GM12878 (cell line): ENCODE data around the gene KRT81. TPM values are rescaled to one million over a fixed set of nuclear protein-coding genes. Genes with fewer than 3 reads are reported as not detected.

Experiments
- ATAC-seq: fragments of 200-7000 bp; cut with Tn5 transposase; 3 replicates; pipeline ENCODE4 v1.9.1; 2020; ENCODE audit warnings: mild to moderate bottlenecking, moderate library complexity
- BruUV-seq: library from RNA; stranded (reverse); fragments of 400-500 nt; replicated peaks from 2 replicates; lab custom pipeline; 2021; lab: Mats Ljungman, UMichigan
- CTCF ChIA-PET: fragments of 300-600 bp; sonication (Branson Sonifier 250); formaldehyde crosslinking; extraction: SDS; loops from one replicate; lab custom pipeline; 2021; ENCODE audit warnings: inconsistent platforms; lab: Yijun Ruan, JAX
- POLR2A ChIA-PET: fragments of 350-600 bp; formaldehyde crosslinking; extraction: SDS; loops from one replicate; lab custom pipeline; 2021; ENCODE audit warnings: inconsistent platforms; lab: Charles Lee
- RAD21 ChIA-PET: fragments of 300-600 bp; sonication (Branson Sonifier 250); formaldehyde crosslinking; loops from one replicate; lab custom pipeline; 2023; ENCODE audit warnings: antibody characterized with exemption; ENCODE audit not compliant: unreplicated experiment; lab: Charles Lee
- SMC1A ChIA-PET: fragments of 300-600 bp; sonication (Branson Sonifier 250); formaldehyde crosslinking; loops from one replicate; lab custom pipeline; 2023; ENCODE audit not compliant: unreplicated experiment, uncharacterized antibody; lab: Charles Lee
- DNase-seq: peaks from one replicate; pipeline ENCODE4 v3.0.0-alpha.2; 2011; ENCODE audit warnings: low read depth, low spot score
- FAIRE-seq: peaks from 3 replicates; lab custom pipeline; 2011; peaks lifted over from hg19 to GRCh38; lab: Jason Lieb, UNC
- H2AFZ ChIP-seq: 2 replicates; pipeline ENCODE4 v1.6.0; 2011; ENCODE audit warnings: low read depth, low read length, control low read depth; ENCODE audit not compliant: control insufficient read depth
- H3K27ac ChIP-seq: 2 replicates; pipeline ENCODE4 v1.5.1; 2011; ENCODE audit warnings: control low read depth; ENCODE audit not compliant: control insufficient read depth, insufficient read depth
- H3K27me3 ChIP-seq, 2 experiments: replicated peaks in 1 of 2; 2 replicates each; pipeline versions ENCODE4 v1.6.0 to v1.6.1; 2011; ENCODE audit warnings: low read length in 1 of 2; ENCODE audit not compliant: control insufficient read depth in 2 of 2, insufficient read depth in 2 of 2
- H3K36me3 ChIP-seq, 2 experiments: 2 replicates each; pipeline ENCODE4 v1.5.1; 2011; ENCODE audit warnings: low read length in 1 of 2; ENCODE audit not compliant: control insufficient read depth in 2 of 2, insufficient read depth in 2 of 2
- H3K4me1 ChIP-seq: 2 replicates; pipeline ENCODE4 v1.6.1; 2011; ENCODE audit warnings: mild to moderate bottlenecking, low read length, moderate library complexity, mixed read lengths; ENCODE audit not compliant: control insufficient read depth, insufficient read depth
- H3K4me2 ChIP-seq: 2 replicates; pipeline ENCODE4 v1.6.0; 2011; ENCODE audit warnings: control low read depth; ENCODE audit not compliant: control insufficient read depth, insufficient read depth
- H3K4me3 ChIP-seq: fragments of 200-600 bp; sonication (generic); 2 replicates; pipeline ENCODE4 v1.5.1; 2016
- H3K79me2 ChIP-seq: 2 replicates; pipeline ENCODE4 v1.6.0; 2011; ENCODE audit warnings: low read length; ENCODE audit not compliant: control insufficient read depth, insufficient read depth
- H3K9ac ChIP-seq: 2 replicates; pipeline ENCODE4 v1.8.0; 2011; ENCODE audit warnings: low read length, control low read depth, mixed read lengths; ENCODE audit not compliant: control insufficient read depth, insufficient read depth
- H3K9me3 ChIP-seq: replicated peaks from 3 replicates; pipeline ENCODE4 v1.5.1; 2011; ENCODE audit warnings: mild to moderate bottlenecking, low read length; ENCODE audit not compliant: control insufficient read depth, insufficient read depth
- H4K20me1 ChIP-seq: 2 replicates; pipeline ENCODE4 v1.6.0; 2011; ENCODE audit not compliant: control insufficient read depth, insufficient read depth
- BCL11A ChIP-seq: IDR thresholded peaks from 2 replicates; pipeline ENCODE4 v1.6.1; 2011; ENCODE audit warnings: low read depth, low read length
- CREM ChIP-seq: IDR thresholded peaks from 2 replicates; pipeline ENCODE4 v1.6.1; 2014; ENCODE audit warnings: antibody characterized with exemption, low read depth
- FOXK2 ChIP-seq: fragments of 450-650 bp; IDR thresholded peaks from 2 replicates; pipeline ENCODE4 v1.6.1; 2017; ENCODE audit warnings: mild to moderate bottlenecking, moderate library complexity
- FOXM1 ChIP-seq: IDR thresholded peaks from 2 replicates; pipeline ENCODE4 v1.6.1; 2012; ENCODE audit warnings: low read depth, mild to moderate bottlenecking, inconsistent platforms, low read length, moderate library complexity
- SIX5 ChIP-seq: IDR thresholded peaks from 2 replicates; pipeline ENCODE4 v1.6.1; 2011; ENCODE audit warnings: mild to moderate bottlenecking, low read depth, low read length, moderate library complexity; ENCODE audit not compliant: severe bottlenecking
- TAF1 ChIP-seq: IDR thresholded peaks from 2 replicates; pipeline ENCODE4 v1.6.1; 2011; ENCODE audit warnings: mild to moderate bottlenecking, low read depth, low read length, borderline replicate concordance
- USF1 ChIP-seq: IDR thresholded peaks from 2 replicates; pipeline ENCODE4 v1.6.1; 2011; ENCODE audit warnings: borderline replicate concordance, low read depth, mild to moderate bottlenecking, moderate library complexity, mixed read lengths, low read length; ENCODE audit not compliant: insufficient read depth; ENCODE audit errors: extremely low read length
- YY1 ChIP-seq: IDR thresholded peaks from 2 replicates; pipeline ENCODE4 v1.6.1; 2011; ENCODE audit warnings: low read depth, mild to moderate bottlenecking, low read length
- ZSCAN29 ChIP-seq: fragments of 450-650 bp; IDR thresholded peaks from 2 replicates; pipeline ENCODE4 v1.6.1; 2017; ENCODE audit warnings: mild to moderate bottlenecking, moderate library complexity
- WGBS: methylation state at CpG from one replicate; pipeline ENCODE4 v1.1.6; 2016; ENCODE audit warnings: low lambda C conversion rate; ENCODE audit not compliant: insufficient replicate concordance, insufficient coverage; ENCODE audit errors: missing lambda C conversion rate; 5-methylcytosine and 5-hydroxymethylcytosine counted together
- in situ Hi-C: fragments of 300-500 bp; cut with MboI; formaldehyde crosslinking; loops from 9 replicates; pipeline ENCODE4 v1.14.3; 2018; ENCODE audit warnings: mixed read lengths
- intact Hi-C: fragments of 100-400 bp; cut with micrococcal nuclease; formaldehyde crosslinking; loops from one replicate; pipeline ENCODE4 v1.14.2; 2022; ENCODE audit not compliant: unreplicated experiment
- polyA plus RNA-seq, 11 experiments: library from polyadenylated mRNA; depleted of rRNA in 4 of 11; unstranded in 6 of 11; stranded (reverse) in 5 of 11; fragments of >200 nt; fragmentation: Nextera tagmentation in 4 of 11; fragmentation: Illumina TruSeq in 1 of 11; extraction: Ambion mirVana in 4 of 11; extraction: Trizol in 1 of 11; gene quantifications; 1 replicate in 1 of 11; 2 replicates in 10 of 11; pipeline versions ENCODE4 v1.2.1 to v1.2.3, GENCODE V29; 2011 to 2016; ENCODE audit warnings: inconsistent platforms in 2 of 11, missing spikeins in 2 of 11, low read depth in 1 of 11
- total RNA-seq, 4 experiments: library from RNA; depleted of rRNA in 3 of 4; stranded (reverse); fragments of >200 nt in 3 of 4; fragmentation: Illumina TruSeq in 1 of 4; extraction: Trizol in 1 of 4; gene quantifications; 2 replicates each; pipeline versions ENCODE4 v1.2.1 to v1.2.3, GENCODE V29; 2013 to 2021
- TF ChIP-seq, protein P1 (sequence below): fragments of 450-650 bp; IDR thresholded peaks from 2 replicates; pipeline ENCODE4 v1.6.1; 2017; ENCODE audit warnings: low read depth, mild to moderate bottlenecking, moderate library complexity
- TF ChIP-seq, protein P2 (sequence below): fragments of 450-650 bp; IDR thresholded peaks from 2 replicates; pipeline ENCODE4 v1.6.1; 2016; ENCODE audit warnings: mild to moderate bottlenecking
- TF ChIP-seq, protein P3 (sequence below): IDR thresholded peaks from 2 replicates; pipeline ENCODE4 v1.6.1; 2011; ENCODE audit warnings: low read depth, mild to moderate bottlenecking, low read length, moderate library complexity, borderline replicate concordance; ENCODE audit errors: extremely low read depth

The KRT81 gene
- total and polyA plus RNA-seq, 10 of the 15 experiments (the other 5 are each of a cell fraction or from before 2014, with no cell fraction given), result 0.05 to 0.15 TPM; not detected in 8

GRCh38 chr12:52271158-52271557, 20.2 kb downstream of the KRT81 start:
- Histone ChIP-seq H3K27ac (no peak overlapping the region), H3K27me3 (peaks cover 0 to 2% of the 10 kb centered on the region in 2 experiments; a peak in 1 of 4 replicates), H3K4me3 (no peak overlapping the region), H3K36me3 (no peaks in the 10 kb centered on the region), H3K9ac (no peak overlapping the region), H3K4me1 (no peaks in the 10 kb centered on the region), H2AFZ (no peak overlapping the region), H3K9me3 (no peaks in the 10 kb centered on the region), H4K20me1 (no peaks in the 10 kb centered on the region), H3K79me2 (no peaks in the 10 kb centered on the region), H3K4me2 (no peak overlapping the region)
- ATAC-seq, result no peak
- POLR2A ChIA-PET, result no interaction called here
- no peak for DNase-seq
- SMC1A ChIA-PET, result interaction anchor here (0.8 kb wide), 1 partner anchor 33 kb away, joined by 3 read pairs; no protein-coding TSS in a partner anchor
- RAD21 ChIA-PET, result no interaction called here
- CTCF ChIA-PET, result interaction anchor here (1.4 to 3.4 kb wide), 3 partner anchors 8 to 47 kb away, joined by 3 to 21 read pairs (median 3); no protein-coding TSS in a partner anchor
- FAIRE-seq, result no peak
- intact Hi-C loops, result no loop called here
- WGBS, result 25% methylated on average over 1 of the region's 1 CpG
- no TSS peak for BruUV-seq
- TF ChIP-seq BCL11A (no peak), SIX5 (no peak), FOXM1 (no peak), TAF1 (no peak), YY1 (no peak), USF1 (no peak), CREM (no peak), ZSCAN29 (no peak), FOXK2 (no peak)
- TF ChIP-seq, protein P1, sequence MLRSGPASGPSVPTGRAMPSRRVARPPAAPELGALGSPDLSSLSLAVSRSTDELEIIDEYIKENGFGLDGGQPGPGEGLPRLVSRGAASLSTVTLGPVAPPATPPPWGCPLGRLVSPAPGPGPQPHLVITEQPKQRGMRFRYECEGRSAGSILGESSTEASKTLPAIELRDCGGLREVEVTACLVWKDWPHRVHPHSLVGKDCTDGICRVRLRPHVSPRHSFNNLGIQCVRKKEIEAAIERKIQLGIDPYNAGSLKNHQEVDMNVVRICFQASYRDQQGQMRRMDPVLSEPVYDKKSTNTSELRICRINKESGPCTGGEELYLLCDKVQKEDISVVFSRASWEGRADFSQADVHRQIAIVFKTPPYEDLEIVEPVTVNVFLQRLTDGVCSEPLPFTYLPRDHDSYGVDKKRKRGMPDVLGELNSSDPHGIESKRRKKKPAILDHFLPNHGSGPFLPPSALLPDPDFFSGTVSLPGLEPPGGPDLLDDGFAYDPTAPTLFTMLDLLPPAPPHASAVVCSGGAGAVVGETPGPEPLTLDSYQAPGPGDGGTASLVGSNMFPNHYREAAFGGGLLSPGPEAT, result no peak
- TF ChIP-seq, protein P2, sequence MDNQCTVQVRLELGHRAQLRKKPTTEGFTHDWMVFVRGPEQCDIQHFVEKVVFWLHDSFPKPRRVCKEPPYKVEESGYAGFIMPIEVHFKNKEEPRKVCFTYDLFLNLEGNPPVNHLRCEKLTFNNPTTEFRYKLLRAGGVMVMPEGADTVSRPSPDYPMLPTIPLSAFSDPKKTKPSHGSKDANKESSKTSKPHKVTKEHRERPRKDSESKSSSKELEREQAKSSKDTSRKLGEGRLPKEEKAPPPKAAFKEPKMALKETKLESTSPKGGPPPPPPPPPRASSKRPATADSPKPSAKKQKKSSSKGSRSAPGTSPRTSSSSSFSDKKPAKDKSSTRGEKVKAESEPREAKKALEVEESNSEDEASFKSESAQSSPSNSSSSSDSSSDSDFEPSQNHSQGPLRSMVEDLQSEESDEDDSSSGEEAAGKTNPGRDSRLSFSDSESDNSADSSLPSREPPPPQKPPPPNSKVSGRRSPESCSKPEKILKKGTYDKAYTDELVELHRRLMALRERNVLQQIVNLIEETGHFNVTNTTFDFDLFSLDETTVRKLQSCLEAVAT, result no peak
- TF ChIP-seq, protein P3, sequence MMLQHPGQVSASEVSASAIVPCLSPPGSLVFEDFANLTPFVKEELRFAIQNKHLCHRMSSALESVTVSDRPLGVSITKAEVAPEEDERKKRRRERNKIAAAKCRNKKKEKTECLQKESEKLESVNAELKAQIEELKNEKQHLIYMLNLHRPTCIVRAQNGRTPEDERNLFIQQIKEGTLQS, result no peak
- TF ChIP-seq, all 136 proteins: peak for 0
- in situ Hi-C loops, result no loop called here
